GM19193 (cell line): ENCODE data around the gene UBXN11.

Experiments
- POLR2A ChIP-seq: IDR thresholded peaks from 4 replicates; pipeline ENCODE4 v1.6.1; 2011; ENCODE audit not compliant: insufficient read depth, insufficient read length; ENCODE audit errors: extremely low read depth

The UBXN11 gene

GRCh38 chr1:26285366-26286063 is 20.9 kb downstream of the UBXN11 start:
- TF ChIP-seq POLR2A, result no peak

DNA sequence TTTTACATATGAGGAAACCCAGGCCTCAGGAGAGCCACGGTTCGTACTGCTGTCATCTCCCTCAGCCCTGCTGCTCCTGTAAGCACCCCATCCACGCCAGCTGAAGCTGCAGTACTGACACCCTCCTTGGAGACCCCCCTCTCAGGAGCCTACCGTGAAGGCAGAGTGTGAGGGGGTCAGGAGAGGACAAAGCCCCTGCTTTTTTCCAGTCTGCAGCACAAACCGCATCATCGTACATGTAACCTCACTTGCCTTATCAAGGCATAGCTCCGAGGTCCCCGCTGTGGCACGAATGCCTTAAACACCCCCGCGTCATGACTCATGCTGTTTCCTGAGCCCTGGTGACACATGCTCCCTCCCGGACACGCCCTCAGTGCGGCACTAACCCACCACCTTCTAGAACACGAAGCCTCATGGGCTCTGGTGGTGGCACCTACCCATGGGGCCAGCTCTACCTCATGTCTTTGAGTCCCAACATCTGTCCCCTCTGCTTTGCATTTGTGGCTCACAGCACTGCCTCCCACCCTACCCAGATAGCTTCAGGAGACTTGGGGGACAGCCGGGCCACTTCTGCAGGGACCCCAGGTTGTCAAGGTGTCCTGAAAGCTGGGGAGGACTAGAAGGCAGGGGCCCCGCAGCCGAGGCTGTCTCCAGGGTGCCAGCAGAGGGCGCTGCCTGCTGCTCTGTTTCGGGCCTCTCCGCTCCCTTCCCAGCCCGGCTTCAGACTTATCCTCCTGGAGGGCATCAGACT is 21.7 kb downstream of the UBXN11 start:
- no peak for TF ChIP-seq POLR2A

DNA sequence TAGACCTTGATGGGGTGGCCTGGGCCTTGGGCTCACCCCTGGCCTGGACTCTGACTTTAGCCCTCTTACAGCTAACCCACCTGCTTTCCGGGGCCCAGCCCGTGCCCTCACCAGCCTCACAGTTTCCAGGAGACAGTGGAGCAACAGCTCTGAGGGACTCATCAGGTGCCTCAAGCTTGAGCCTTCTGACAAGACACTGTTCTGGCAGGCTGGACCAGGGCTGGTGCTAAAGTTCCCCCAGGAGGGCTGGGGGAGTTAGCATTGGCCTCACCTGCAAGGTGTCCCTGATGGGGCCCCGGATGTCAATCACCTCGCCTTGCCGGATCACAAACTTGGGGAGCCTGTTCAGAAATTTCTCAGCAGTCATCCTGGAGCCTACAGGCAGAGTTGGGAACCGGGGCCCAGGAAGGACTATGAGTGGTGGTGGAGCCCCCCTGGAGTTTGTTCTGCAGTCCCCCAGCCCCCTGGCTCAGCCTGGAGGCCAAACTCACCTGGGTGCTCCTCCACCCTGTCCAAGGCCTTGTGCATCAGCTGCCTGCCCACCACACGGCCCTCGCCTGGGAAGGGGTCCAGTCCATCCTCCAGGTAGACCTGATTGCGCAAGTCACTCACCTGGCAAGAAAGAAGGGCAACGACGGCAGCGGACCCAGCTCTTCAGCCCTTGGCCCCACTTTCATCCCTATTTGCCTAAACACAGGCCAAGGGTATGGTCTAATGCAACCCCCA is 22.4 kb downstream of the UBXN11 start:
- no peak for TF ChIP-seq POLR2A

- TF ChIP-seq POLR2A, result no peak
Measured at GRCh38 chr1:26283279-26283853, 23.1 kb downstream of the UBXN11 start.

GRCh38 chr1:26282401-26282918 is 24.0 kb downstream of the UBXN11 start:
- no peak for TF ChIP-seq POLR2A

GRCh38 chr1:26281971-26282370 is 24.5 kb downstream of the UBXN11 start:
- TF ChIP-seq POLR2A, result no peak

DNA sequence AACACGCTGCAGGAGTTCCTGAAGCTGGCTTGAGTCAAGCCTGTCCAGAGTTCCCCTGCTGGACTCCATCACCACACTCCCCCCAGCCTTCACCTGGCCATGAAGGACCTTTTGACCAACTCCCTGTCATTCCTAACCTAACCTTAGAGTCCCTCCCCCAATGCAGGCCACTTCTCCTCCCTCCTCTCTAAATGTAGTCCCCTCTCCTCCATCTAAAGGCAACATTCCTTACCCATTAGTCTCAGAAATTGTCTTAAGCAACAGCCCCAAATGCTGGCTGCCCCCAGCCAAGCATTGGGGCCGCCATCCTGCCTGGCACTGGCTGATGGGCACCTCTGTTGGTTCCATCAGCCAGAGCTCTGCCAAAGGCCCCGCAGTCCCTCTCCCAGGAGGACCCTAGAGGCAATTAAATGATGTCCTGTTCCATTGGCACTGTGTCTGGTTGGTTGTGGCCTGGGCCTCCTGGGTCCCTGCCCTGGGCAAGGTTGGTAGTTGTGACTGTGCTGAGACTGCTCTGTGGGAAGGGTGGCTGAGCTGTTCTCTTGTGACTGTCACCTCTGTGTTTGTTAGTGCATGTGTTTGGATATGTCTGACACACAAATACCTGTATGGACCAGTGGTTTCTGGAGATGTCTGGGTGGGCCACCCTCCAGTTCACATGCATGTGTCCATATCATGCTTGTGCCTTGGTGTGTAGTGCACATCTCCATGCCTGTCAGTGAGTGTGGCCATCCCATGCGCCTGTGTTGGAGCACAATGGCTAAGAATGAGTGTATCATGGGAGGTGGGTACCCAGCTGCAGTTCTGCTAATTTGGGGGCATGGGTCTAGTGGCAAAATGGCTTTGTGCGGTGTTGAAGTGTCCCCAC is 25.1 kb downstream of the UBXN11 start:
- TF ChIP-seq POLR2A, result no peak

DNA sequence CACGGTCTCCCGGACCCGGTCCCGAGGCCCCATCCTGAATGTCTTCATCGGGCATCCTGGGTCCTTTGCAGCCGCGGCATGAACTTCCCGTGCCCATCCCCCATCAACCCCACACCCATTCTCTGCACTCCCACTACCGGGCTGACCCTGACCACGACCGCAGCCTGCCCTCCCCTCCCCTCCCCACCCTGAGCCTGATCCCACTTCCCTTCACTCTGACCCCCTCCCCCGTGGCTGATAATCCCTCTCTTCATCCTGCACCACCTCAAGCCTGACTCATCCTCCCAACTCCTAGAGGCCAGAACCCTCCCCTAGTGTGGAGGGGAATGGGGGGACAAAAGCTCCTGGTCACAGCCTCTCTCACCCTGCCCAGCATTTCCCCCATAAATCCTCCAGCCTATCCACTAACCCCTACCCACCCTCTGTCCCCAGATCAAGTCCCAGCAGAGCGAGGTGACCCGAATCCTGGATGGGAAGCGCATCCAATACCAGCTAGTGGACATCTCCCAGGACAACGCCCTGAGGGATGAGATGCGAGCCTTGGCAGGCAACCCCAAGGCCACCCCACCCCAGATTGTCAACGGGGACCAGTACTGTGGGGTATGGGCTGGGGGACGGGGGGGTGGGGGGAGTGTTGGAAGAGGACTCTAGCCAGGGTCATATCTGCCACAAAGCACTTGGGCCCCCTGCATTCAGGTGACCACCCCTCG is 25.9 kb downstream of the UBXN11 start:
- no peak for TF ChIP-seq POLR2A

- TF ChIP-seq POLR2A, result peak; percentile 87
Measured at GRCh38 chr1:26279456-26280332, 26.7 kb downstream of the UBXN11 start, which contains the start of gene SH3BGRL3. Gene SH3BGRL3, plus strand, starts transcription at chr1:26280086. Its CDS starts 70 bp downstream, at chr1:26280156.

DNA sequence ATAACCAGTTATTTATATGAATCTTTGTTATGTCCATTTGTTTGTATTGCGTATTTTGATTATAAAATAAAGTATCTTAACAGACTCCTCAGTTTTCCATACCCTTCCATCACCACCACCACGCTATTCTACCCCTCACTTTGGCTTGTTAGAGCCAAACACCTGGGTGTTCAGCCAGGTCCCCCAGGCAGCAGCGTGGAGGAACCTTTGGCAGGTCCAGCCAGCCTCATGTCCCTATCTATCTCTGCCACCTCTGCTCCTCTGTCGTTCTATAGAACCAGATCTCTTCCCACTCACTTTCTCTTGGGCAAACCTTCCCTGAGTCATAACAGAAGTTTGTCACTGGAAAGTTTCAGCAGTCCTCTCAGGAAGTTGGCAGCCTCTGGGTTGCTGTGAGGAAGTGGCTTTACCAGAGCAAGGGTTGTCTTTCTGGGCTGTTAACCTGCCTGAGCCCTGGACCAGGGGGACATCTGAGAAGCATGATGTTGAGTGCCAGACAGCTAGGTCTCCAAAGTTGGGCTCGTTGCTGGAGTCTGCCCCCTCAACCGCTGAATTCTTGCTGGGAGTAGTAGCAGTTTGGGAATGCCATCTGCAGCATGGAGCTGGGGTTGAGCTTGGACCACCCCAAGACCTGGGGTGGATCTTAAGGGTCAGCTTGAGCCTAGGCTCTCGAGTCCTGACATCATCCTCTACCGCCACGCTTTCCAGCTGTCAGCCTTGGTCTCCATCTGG is 27.5 kb downstream of the UBXN11 start:
- TF ChIP-seq POLR2A, result no peak

DNA sequence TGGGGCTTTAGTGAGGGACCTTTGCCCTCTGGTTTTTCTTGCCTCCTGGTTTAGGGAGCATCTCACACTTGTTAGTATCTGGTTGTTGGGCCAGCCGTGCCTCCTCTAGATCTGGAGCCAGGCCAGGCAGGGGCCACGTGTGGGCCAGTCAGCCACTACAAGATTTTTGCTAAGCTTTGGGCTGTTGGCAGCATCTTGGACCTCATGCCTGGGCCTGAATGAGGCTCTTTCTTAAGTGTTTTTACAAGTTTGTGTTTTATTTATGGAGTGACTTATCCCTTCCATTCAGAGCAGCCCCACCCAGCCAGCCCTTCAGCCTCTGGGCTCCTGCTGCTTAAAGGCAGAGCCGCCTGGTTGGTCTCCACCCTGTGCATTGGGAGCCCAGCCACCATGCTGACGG is 28.1 kb downstream of the UBXN11 start:
- TF ChIP-seq POLR2A, result no peak

DNA sequence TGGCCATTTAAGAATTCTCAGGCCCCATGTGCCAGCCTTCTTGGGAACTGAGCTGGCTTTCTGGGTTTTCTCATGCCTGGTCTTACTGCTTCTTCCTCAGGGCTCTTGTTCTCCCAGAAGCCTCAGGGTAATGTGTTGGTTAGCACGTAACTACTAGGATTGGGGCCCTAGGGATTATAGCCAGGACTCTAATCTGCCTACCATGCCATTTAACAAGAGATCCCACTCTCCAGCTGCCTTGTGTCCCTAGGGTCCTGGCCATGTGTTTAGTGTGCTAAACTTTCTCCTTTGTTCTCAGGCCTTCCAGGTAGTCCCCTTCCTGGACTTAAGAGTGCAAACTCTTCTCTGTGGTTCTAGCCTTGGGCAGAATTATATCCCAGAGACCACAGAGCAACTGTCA is 28.7 kb downstream of the UBXN11 start:
- TF ChIP-seq POLR2A, result no peak
